22Rv1 (cell line): ENCODE measurements around the gene GPHA2.

Experiments used
- CTCF ChIP-seq: fragments of 450-650 bp; IDR thresholded peaks from 2 replicates; pipeline ENCODE4 v1.5.1; 2017; ENCODE audit warnings: mild to moderate bottlenecking
- ZFX ChIP-seq: fragments of 450-650 bp; IDR thresholded peaks from 2 replicates; pipeline ENCODE4 v1.6.1; 2017; ENCODE audit warnings: antibody characterized with exemption, borderline replicate concordance

GRCh38 chr11:64913171-64913727 lies 22.4 kb downstream of the GPHA2 start:
- TF ChIP-seq CTCF (no peak), ZFX (no peak)
